GM23248 (cell line): ENCODE results near the gene EPM2A. TPM values are rescaled to one million over a fixed set of nuclear protein-coding genes. Genes with fewer than 3 reads are reported as not detected.
"Not testable (repeated sequence)": the region's sequence is repeated elsewhere in the genome, so short reads cannot be mapped to it uniquely, and the experiment has no call there.

Experiments
- DNase-seq: peaks from one replicate; pipeline ENCODE4 v3.0.0-alpha.2; 2015
- H2AFZ ChIP-seq: fragments of 200-600 bp; sonication (generic); 2 replicates; pipeline ENCODE4 v1.6.1; 2016; ENCODE audit warnings: antibody characterized with exemption
- H3F3A ChIP-seq: fragments of 200-600 bp; sonication (generic); 2 replicates; pipeline ENCODE4 v1.6.1; 2016; ENCODE audit warnings: mild to moderate bottlenecking, antibody characterized with exemption, mixed run types; ENCODE audit not compliant: insufficient read depth
- H3K27ac ChIP-seq: fragments of 200-600 bp; sonication (generic); 2 replicates; pipeline ENCODE4 v1.5.1; 2016; ENCODE audit warnings: mild to moderate bottlenecking
- H3K27me3 ChIP-seq: fragments of 200-600 bp; sonication (generic); replicated peaks from 2 replicates; pipeline ENCODE4 v1.6.1; 2016; ENCODE audit warnings: mild to moderate bottlenecking; ENCODE audit not compliant: insufficient read depth
- H3K36me3 ChIP-seq: fragments of 200-600 bp; sonication (generic); 2 replicates; pipeline ENCODE4 v1.6.1; 2016; ENCODE audit warnings: low read depth, mild to moderate bottlenecking
- H3K4me1 ChIP-seq: fragments of 200-600 bp; sonication (generic); 2 replicates; pipeline ENCODE4 v1.6.1; 2016; ENCODE audit warnings: mild to moderate bottlenecking; ENCODE audit not compliant: insufficient read depth
- H3K4me2 ChIP-seq: fragments of 200-600 bp; sonication (generic); one replicate; pipeline ENCODE4 v1.6.1; 2016; ENCODE audit warnings: mild to moderate bottlenecking; ENCODE audit not compliant: unreplicated experiment
- H3K4me3 ChIP-seq: fragments of 200-600 bp; sonication (generic); 2 replicates; pipeline ENCODE4 v1.5.1; 2016; ENCODE audit warnings: mild to moderate bottlenecking
- H3K79me2 ChIP-seq: fragments of 200-600 bp; sonication (generic); 2 replicates; pipeline ENCODE4 v1.6.1; 2016; ENCODE audit warnings: mild to moderate bottlenecking; ENCODE audit not compliant: insufficient read depth
- H3K9ac ChIP-seq: fragments of 200-600 bp; sonication (generic); 2 replicates; pipeline ENCODE4 v1.6.1; 2016; ENCODE audit warnings: mild to moderate bottlenecking
- H3K9me2 ChIP-seq: fragments of 200-600 bp; sonication (generic); 2 replicates; pipeline ENCODE4 v1.6.1; 2016; ENCODE audit warnings: mixed run types, mild to moderate bottlenecking, moderate library complexity; ENCODE audit not compliant: insufficient read depth
- H3K9me3 ChIP-seq: fragments of 200-600 bp; sonication (generic); one replicate; pipeline ENCODE4 v1.6.1; 2017; ENCODE audit warnings: low read depth
- H4K20me1 ChIP-seq: fragments of 200-600 bp; sonication (generic); 2 replicates; pipeline ENCODE4 v1.6.0; 2016; ENCODE audit not compliant: insufficient read depth
- EZH2 ChIP-seq: fragments of 200-600 bp; sonication (generic); IDR thresholded peaks from 2 replicates; pipeline ENCODE4 v1.6.1; 2018; ENCODE audit warnings: antibody characterized with exemption, mild to moderate bottlenecking; ENCODE audit not compliant: insufficient read depth, poor library complexity, severe bottlenecking
- EZH2phosphoT487 ChIP-seq: fragments of 200-600 bp; sonication (generic); IDR thresholded peaks from 2 replicates; pipeline ENCODE4 v1.6.1; 2018; ENCODE audit warnings: antibody characterized with exemption, moderate library complexity, mild to moderate bottlenecking, low read depth; ENCODE audit not compliant: insufficient read depth
- WGBS, 2 experiments: methylation state at CpG; one replicate each; pipeline ENCODE4 v1.1.6; 2015 to 2017; ENCODE audit warnings: low lambda C conversion rate in 2 of 2, low coverage in 1 of 2; ENCODE audit errors: missing lambda C conversion rate in 2 of 2; 5-methylcytosine and 5-hydroxymethylcytosine counted together
- in situ Hi-C: fragments of 300-500 bp; cut with MboI; formaldehyde crosslinking; loops from 2 replicates; pipeline ENCODE4 v1.15.0; 2020
- polyA plus RNA-seq: library from polyadenylated mRNA; unstranded; fragments of >200 nt; fragmentation: Nextera tagmentation; extraction: Ambion mirVana; gene quantifications from 2 replicates; pipeline ENCODE4 v1.2.1, GENCODE V29; 2016
- total RNA-seq: library from RNA; depleted of rRNA; stranded (reverse); fragments of >200 nt; shearing (Covaris generic); gene quantifications from 2 replicates; pipeline ENCODE4 v1.2.3, GENCODE V29; 2014

EPM2A gene
- total and polyA plus RNA-seq, 2 experiments from 2014 or later: 2.7 to 3.5 TPM

DNA sequence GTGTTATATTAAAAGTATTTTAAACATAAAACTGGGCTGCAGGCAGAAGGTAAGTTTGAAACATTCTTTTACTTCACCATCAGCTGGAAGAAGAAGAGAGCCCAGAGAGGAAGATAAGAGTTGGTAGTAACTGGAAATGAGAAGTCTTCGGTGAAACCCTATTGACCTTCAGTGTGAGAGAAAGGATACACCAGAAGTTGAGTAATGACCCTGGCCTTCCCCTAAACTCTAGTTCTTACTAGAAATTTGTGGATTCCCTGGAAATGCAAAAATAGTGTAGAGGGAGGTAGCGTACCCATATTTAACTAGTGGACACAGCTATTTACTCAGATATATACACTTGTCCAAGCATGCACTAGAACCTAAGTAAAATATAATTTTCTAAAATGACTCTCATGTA is 8.0 kb upstream of the EPM2A start:
- Histone ChIP-seq H3K4me3 (no peak overlapping the region), H3K9me3 (no peaks in the 10 kb centered on the region), H3K27ac (no peak overlapping the region), H2AFZ (no peak overlapping the region), H3K9me2 (no peaks in the 10 kb centered on the region), H3K27me3 (no peaks in the 10 kb centered on the region), H3K79me2 (no peaks in the 10 kb centered on the region), H3K9ac (no peak overlapping the region), H3F3A (no peaks in the 10 kb centered on the region), H3K4me1 (no peaks in the 10 kb centered on the region), H4K20me1 (no peaks in the 10 kb centered on the region), H3K36me3 (no peaks in the 10 kb centered on the region; the same call in 1 of the 2 replicates), H3K4me2 (no peak overlapping the region)
- in situ Hi-C loops: no loop called here
- DNase-seq: no peak
- no peak for TF ChIP-seq EZH2phosphoT487
- TF ChIP-seq EZH2: no peak
- 96 to 100% methylated on average over 2 of the region's 2 CpGs for WGBS, 2 experiments

GRCh38 chr6:145742472-145742871 is 7.2 kb upstream of the EPM2A start:
- H4K20me1 ChIP-seq, H3K9ac ChIP-seq, H3K27ac ChIP-seq, H3K27me3 ChIP-seq, H3K4me3 ChIP-seq, H2AFZ ChIP-seq, H3K36me3 ChIP-seq, H3K9me2 ChIP-seq, in situ Hi-C loops, DNase-seq, H3K4me2 ChIP-seq, H3F3A ChIP-seq, H3K79me2 ChIP-seq, H3K9me3 ChIP-seq, H3K4me1 ChIP-seq: not testable (repeated sequence)
- 75 to 77% methylated on average over 6 of the region's 6 CpGs for WGBS, 2 experiments

- DNase-seq, in situ Hi-C loops: not testable (repeated sequence)
Observed at GRCh38 chr6:145739685-145740084, 4.4 kb upstream of the EPM2A start.

GRCh38 chr6:145738265-145738664 is 2.9 kb upstream of the EPM2A start:
- in situ Hi-C loops: no loop called here
- no peak overlapping the region for H2AFZ ChIP-seq

More at GRCh38 chr6:145739685-145740084, 4.4 kb upstream of the EPM2A start:
- H3K9ac ChIP-seq, H3K9me2 ChIP-seq, H3K27ac ChIP-seq, H2AFZ ChIP-seq, H3K4me3 ChIP-seq, H3K4me2 ChIP-seq, H3K9me3 ChIP-seq, H3K36me3 ChIP-seq, H3K27me3 ChIP-seq, H4K20me1 ChIP-seq, H3K79me2 ChIP-seq: not testable (repeated sequence)
- WGBS, 2 experiments: 87 to 90% methylated on average over 5 of the region's 5 CpGs
- peaks cover 20% of the 10 kb centered on the region; the same call in 1 of the 2 replicates for H3F3A ChIP-seq
- peaks cover 15% of the 10 kb centered on the region for H3K4me1 ChIP-seq

DNA sequence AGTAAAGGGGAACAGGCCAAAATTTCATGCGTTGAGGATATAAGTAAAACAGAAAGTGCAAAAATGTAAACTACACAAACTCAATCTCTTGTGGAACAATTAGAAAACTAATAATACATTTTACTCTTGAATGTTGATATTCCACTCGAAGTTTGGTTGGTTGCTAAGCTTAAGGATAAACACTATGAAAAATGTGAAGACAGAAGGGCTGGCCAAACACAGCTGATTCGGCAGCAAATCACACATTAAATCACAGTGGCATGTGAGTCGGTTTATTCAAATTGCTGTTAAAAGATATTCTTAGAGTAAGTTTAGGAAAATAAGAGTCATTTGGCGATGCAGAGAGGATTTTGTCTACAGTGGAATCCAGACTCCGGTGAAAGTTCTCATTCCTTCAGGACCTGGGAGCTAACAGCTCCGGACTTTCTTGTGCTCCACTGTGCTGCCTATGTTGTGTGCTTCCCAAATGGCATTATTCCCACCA is 1.4 kb upstream of the EPM2A start:
- no peaks in the 10 kb centered on the region for H3K9me3 ChIP-seq
- H3F3A ChIP-seq: peaks cover 31% of the 10 kb centered on the region; the same call in 1 of the 2 replicates
- peak overlapping the region; percentile 87 for H3K4me3 ChIP-seq
- H3K9me2 ChIP-seq: no peaks in the 10 kb centered on the region
- TF ChIP-seq EZH2: no peak
- no peak for TF ChIP-seq EZH2phosphoT487
- H3K79me2 ChIP-seq: no peaks in the 10 kb centered on the region
- H2AFZ ChIP-seq: peak overlapping the region; percentile 85
- H4K20me1 ChIP-seq: no peaks in the 10 kb centered on the region
- in situ Hi-C loops: no loop called here
- no peaks in the 10 kb centered on the region for H3K36me3 ChIP-seq
- H3K4me2 ChIP-seq: peak overlapping the region; percentile 88
- H3K4me1 ChIP-seq: peaks cover 23% of the 10 kb centered on the region
- WGBS, 2 experiments: 12 to 14% methylated on average over 7 of the region's 7 CpGs
- peak overlapping the region; percentile 96 for H3K9ac ChIP-seq
- peak overlapping the region; percentile 97 for H3K27ac ChIP-seq
- DNase-seq: peak; percentile 78
- H3K27me3 ChIP-seq: no peaks in the 10 kb centered on the region

More at GRCh38 chr6:145738265-145738664, 2.9 kb upstream of the EPM2A start:
- Histone ChIP-seq H3K79me2 (no peaks in the 10 kb centered on the region), H3K4me1 (peaks cover 23% of the 10 kb centered on the region), H4K20me1 (no peaks in the 10 kb centered on the region), H3F3A (peaks cover 31% of the 10 kb centered on the region; the same call in 1 of the 2 replicates), H3K36me3 (no peaks in the 10 kb centered on the region), H3K9ac (no peak overlapping the region), H3K4me2 (no peak overlapping the region), H3K9me3 (no peaks in the 10 kb centered on the region), H3K27ac (no peak overlapping the region), H3K4me3 (no peak overlapping the region), H3K9me2 (no peaks in the 10 kb centered on the region), H3K27me3 (no peaks in the 10 kb centered on the region)
- DNase-seq: no peak
- TF ChIP-seq EZH2: no peak
- no peak for TF ChIP-seq EZH2phosphoT487
